HepG2 (cell line): ENCODE data around the gene TDRD1. TPM values are rescaled to one million over a fixed set of nuclear protein-coding genes. Genes with fewer than 3 reads are reported as not detected.

Experiments
- ATAC-seq: fragments of 200-7000 bp; cut with Tn5 transposase; 3 replicates; pipeline ENCODE4 v1.9.1; 2020; ENCODE audit warnings: mild to moderate bottlenecking, moderate library complexity
- BruUV-seq: library from RNA; stranded (reverse); fragments of 400-500 nt; replicated peaks from 2 replicates; lab custom pipeline; 2021; lab: Mats Ljungman, UMichigan
- CTCF ChIA-PET: fragments of 300-600 bp; formaldehyde crosslinking; extraction: SDS; loops from one replicate; lab custom pipeline; 2021; ENCODE audit warnings: low total read pairs, inconsistent platforms, low intra/inter-chr PET ratio; lab: Yijun Ruan, JAX
- POLR2A ChIA-PET: fragments of 350-600 bp; sonication (Branson Sonifier 250); formaldehyde crosslinking; loops from one replicate; lab custom pipeline; 2020; ENCODE audit warnings: antibody characterized with exemption, inconsistent platforms; lab: Yijun Ruan, JAX
- DNase-seq: peaks from one replicate; pipeline ENCODE4 v3.0.0-alpha.2; 2015; ENCODE audit warnings: low spot score
- FAIRE-seq: peaks from 3 replicates; lab custom pipeline; 2011; peaks lifted over from hg19 to GRCh38; lab: Jason Lieb, UNC
- H2AFZ ChIP-seq: one replicate; pipeline ENCODE4 v1.6.1; 2011; ENCODE audit warnings: low read length, inconsistent platforms
- H3K27ac ChIP-seq: fragments of 300-600 bp; 3 replicates; pipeline ENCODE4 v1.8.0; 2011; ENCODE audit warnings: mixed run types, mild to moderate bottlenecking, mixed read lengths, low read length, inconsistent platforms; ENCODE audit not compliant: insufficient read depth; ENCODE audit errors: extremely low read length
- H3K27me3 ChIP-seq, 2 experiments: fragments of 200-600 bp in 1 of 2; 2 replicates in 1 of 2; 3 replicates in 1 of 2; pipeline versions ENCODE4 v1.6.0 to v1.8.0; 2011; ENCODE audit warnings: low read length in 2 of 2, mild to moderate bottlenecking in 2 of 2, moderate library complexity in 2 of 2, inconsistent platforms in 1 of 2; ENCODE audit not compliant: insufficient read depth in 2 of 2, control insufficient read depth in 1 of 2
- H3K36me3 ChIP-seq, 2 experiments: fragments of 200-600 bp in 1 of 2; replicated peaks in 1 of 2; 2 replicates in 1 of 2; 3 replicates in 1 of 2; pipeline versions ENCODE4 v1.5.1 to v1.8.0; 2011; ENCODE audit warnings: low read length in 2 of 2, inconsistent platforms in 1 of 2; ENCODE audit not compliant: insufficient read depth in 2 of 2, control insufficient read depth in 1 of 2
- H3K4me1 ChIP-seq: 2 replicates; pipeline ENCODE4 v1.5.1; 2012; ENCODE audit warnings: low read length, inconsistent platforms; ENCODE audit not compliant: insufficient read depth
- H3K4me2 ChIP-seq: 2 replicates; pipeline ENCODE4 v1.6.0; 2011; ENCODE audit warnings: low read depth, low read length, inconsistent platforms
- H3K4me3 ChIP-seq, 3 experiments: fragments of 200-600 bp in 1 of 3; sonication (generic), shearing (Covaris generic) in 1 of 3; replicated peaks in 1 of 3; 2 replicates each; pipeline ENCODE4 v1.5.1; 2011 to 2016; ENCODE audit warnings: low read length in 3 of 3, inconsistent platforms in 2 of 3, low read depth in 2 of 3, mild to moderate bottlenecking in 2 of 3, control low read depth in 1 of 3, mixed read lengths in 1 of 3; ENCODE audit not compliant: insufficient read depth in 1 of 3
- H3K79me2 ChIP-seq: one replicate; pipeline ENCODE4 v1.6.1; 2011; ENCODE audit warnings: low read length, inconsistent platforms; ENCODE audit not compliant: insufficient read depth
- H3K9ac ChIP-seq: 2 replicates; pipeline ENCODE4 v1.6.0; 2011; ENCODE audit warnings: mild to moderate bottlenecking, low read depth, low read length, inconsistent platforms; ENCODE audit not compliant: insufficient read depth
- H3K9me3 ChIP-seq: 2 replicates; pipeline ENCODE4 v1.5.1; 2012; ENCODE audit warnings: mild to moderate bottlenecking, low read length
- H4K20me1 ChIP-seq: 2 replicates; pipeline ENCODE4 v1.6.0; 2011; ENCODE audit warnings: inconsistent platforms, mild to moderate bottlenecking, low read length, moderate library complexity; ENCODE audit not compliant: insufficient read depth
- ARNT2 ChIP-seq: sonication (generic); formaldehyde crosslinking; IDR thresholded peaks from 2 replicates; pipeline ENCODE4 v1.8.0; 2022; ENCODE audit warnings: mild to moderate bottlenecking, low read depth, missing genetic modification reagents, moderate library complexity
- ATF4 ChIP-seq, 2 experiments: fragments of 450-650 bp in 1 of 2; sonication (generic) in 1 of 2; formaldehyde crosslinking; IDR thresholded peaks; 2 replicates each; pipeline versions ENCODE4 v1.5.0 to v1.8.0; 2020 to 2022; ENCODE audit warnings: mild to moderate bottlenecking in 1 of 2, missing genetic modification reagents in 1 of 2
- EZH2 ChIP-seq: conservative IDR thresholded peaks from 2 replicates; pipeline ENCODE4 v1.6.1; 2012; ENCODE audit warnings: mild to moderate bottlenecking, low read depth, low read length, moderate library complexity
- FOXK1 ChIP-seq: sonication (generic); formaldehyde crosslinking; IDR thresholded peaks from 2 replicates; pipeline ENCODE4 v1.4.0; 2020; ENCODE audit warnings: low read depth, missing genetic modification reagents, borderline replicate concordance
- GPN1 ChIP-seq: sonication (generic); formaldehyde crosslinking; IDR thresholded peaks from 2 replicates; pipeline ENCODE4 v1.5.1; 2020; ENCODE audit warnings: missing genetic modification reagents, borderline replicate concordance
- HIVEP1 ChIP-seq: sonication (generic); formaldehyde crosslinking; IDR thresholded peaks from 2 replicates; pipeline ENCODE4 v1.4.0; 2020; ENCODE audit warnings: mild to moderate bottlenecking, missing genetic modification reagents
- IRF9 ChIP-seq: sonication (generic); formaldehyde crosslinking; IDR thresholded peaks from 2 replicates; pipeline ENCODE4 v1.8.0; 2022; ENCODE audit warnings: missing genetic modification reagents, mild to moderate bottlenecking, borderline replicate concordance
- MAZ ChIP-seq, 2 experiments: sonication (generic) in 1 of 2; formaldehyde crosslinking in 1 of 2; IDR thresholded peaks; 2 replicates each; pipeline versions ENCODE4 v1.5.0 to v1.6.1; 2012 to 2020; ENCODE audit warnings: low read depth in 2 of 2, mild to moderate bottlenecking in 2 of 2, borderline replicate concordance in 1 of 2, improper control_type of control experiment in 1 of 2, low read length in 1 of 2, missing genetic modification reagents in 1 of 2, moderate library complexity in 1 of 2
- MLX ChIP-seq: IDR thresholded peaks from 2 replicates; pipeline ENCODE4 v1.6.1; 2016
- NPAS2 ChIP-seq: sonication (generic); formaldehyde crosslinking; IDR thresholded peaks from 2 replicates; pipeline ENCODE4 v1.8.0; 2022; ENCODE audit warnings: mild to moderate bottlenecking, missing genetic modification reagents, borderline replicate concordance
- SRF ChIP-seq: IDR thresholded peaks from 2 replicates; pipeline ENCODE4 v1.6.1; 2011; ENCODE audit warnings: mild to moderate bottlenecking, low read depth, low read length, moderate library complexity
- ZBTB3 ChIP-seq: sonication (generic); formaldehyde crosslinking; IDR thresholded peaks from 2 replicates; pipeline ENCODE4 v1.4.0; 2020; ENCODE audit warnings: low read depth, mild to moderate bottlenecking, moderate library complexity, missing genetic modification reagents, borderline replicate concordance
- ZC3H13 ChIP-seq: sonication (generic); formaldehyde crosslinking; IDR thresholded peaks from 2 replicates; pipeline ENCODE4 v1.8.1; 2023; ENCODE audit warnings: mild to moderate bottlenecking, missing genetic modification reagents, moderate library complexity
- ZFAT ChIP-seq: sonication (generic); formaldehyde crosslinking; conservative IDR thresholded peaks from 2 replicates; pipeline ENCODE4 v1.8.1; 2023; ENCODE audit warnings: missing genetic modification reagents, inconsistent platforms
- ZFP36 ChIP-seq: fragments of 150-350 bp; IDR thresholded peaks from 2 replicates; pipeline ENCODE4 v1.6.1; 2018; ENCODE audit warnings: borderline replicate concordance, low read length, low read depth; ENCODE audit not compliant: partially characterized antibody
- ZNF768 ChIP-seq: sonication (generic); formaldehyde crosslinking; IDR thresholded peaks from 2 replicates; pipeline ENCODE4 v1.4.0; 2020; ENCODE audit warnings: missing genetic modification reagents
- WGBS: methylation state at CpG from one replicate; pipeline ENCODE4 v1.1.6; 2017; ENCODE audit warnings: low lambda C conversion rate; 5-methylcytosine and 5-hydroxymethylcytosine counted together
- in situ Hi-C: cut with HindIII; loops from 2 replicates; pipeline ENCODE4 v1.10.0; 2017; ENCODE audit warnings: low pct_unique_long_range_greater_than_20kb; ENCODE audit not compliant: extremely low pct_ligation_motif_present
- intact Hi-C: fragments of 100-400 bp; cut with micrococcal nuclease; formaldehyde crosslinking; loops from one replicate; pipeline ENCODE4 v1.10.0; 2022; ENCODE audit not compliant: unreplicated experiment
- polyA plus RNA-seq, 8 experiments: library from polyadenylated mRNA; depleted of rRNA in 3 of 8; stranded (reverse) in 7 of 8; unstranded in 1 of 8; fragments of >200 nt; fragmentation: Illumina TruSeq in 4 of 8; extraction: Trizol in 4 of 8; gene quantifications; 2 replicates each; pipeline versions ENCODE4 v1.2.1 to v1.2.3, GENCODE V29; 2011 to 2016; ENCODE audit warnings: low read depth in 4 of 8, missing spikeins in 1 of 8, mixed read lengths in 1 of 8; ENCODE audit not compliant: insufficient read depth in 1 of 8
- total RNA-seq, 5 experiments: library from RNA; depleted of rRNA; stranded (reverse); fragments of >200 nt; fragmentation: Illumina TruSeq; extraction: Trizol; gene quantifications; 2 replicates each; pipeline ENCODE4 v1.2.3, GENCODE V29; 2016; ENCODE audit warnings: low read depth in 1 of 5

The TDRD1 gene
- total and polyA plus RNA-seq, 2 of the 13 experiments (the other 11 are each of a cell fraction or from before 2014, with no cell fraction given), result not detected

- H3K4me1 ChIP-seq, result no peaks in the 10 kb centered on the region
- H2AFZ ChIP-seq, result no peak overlapping the region
- H3K27me3 ChIP-seq, result peaks cover 0 to 5% of the 10 kb centered on the region in 2 experiments; a peak in 1 of 5 replicates
- H3K4me2 ChIP-seq, result no peak overlapping the region
- no peaks in the 10 kb centered on the region for H3K9me3 ChIP-seq
- no peaks in the 10 kb centered on the region for H3K79me2 ChIP-seq
- ChIA-PET CTCF (no interaction called here), POLR2A (no interaction called here)
- intact Hi-C loops, result no loop called here
- no peaks in the 10 kb centered on the region for H4K20me1 ChIP-seq
- no peaks in the 10 kb centered on the region for H3K36me3 ChIP-seq
- no peak for TF ChIP-seq ZFAT (CRISPR knock-in tag)
- TF ChIP-seq ARNT2 (CRISPR knock-in tag), result no peak
- no peak for TF ChIP-seq FOXK1 (CRISPR knock-in tag)
- TF ChIP-seq IRF9, result no peak
- no peak for TF ChIP-seq ZC3H13 (CRISPR knock-in tag)
- no peak for TF ChIP-seq SRF
- TF ChIP-seq, all 625 proteins: peak for 0
- H3K27ac ChIP-seq, result no peak overlapping the region
- BruUV-seq, result no TSS peak
- FAIRE-seq (no peak), DNase-seq (no peak), ATAC-seq (no peak)
- in situ Hi-C loops, result no loop called here
- 6% methylated on average over 5 of the region's 5 CpGs for WGBS
- no peak overlapping the region for H3K4me3 ChIP-seq
- no peak overlapping the region for H3K9ac ChIP-seq
These were observed 2.8 kb downstream of the TDRD1 start for GRCh38 chr10:114181971-114182370.

GRCh38 chr10:114183563-114183962 is 4.4 kb downstream of the TDRD1 start:
- Histone ChIP-seq H3K27ac (no peak overlapping the region), H3K27me3 (peaks cover 0 to 9% of the 10 kb centered on the region in 2 experiments; a peak in 1 of 5 replicates), H3K9me3 (no peaks in the 10 kb centered on the region), H2AFZ (no peak overlapping the region), H4K20me1 (no peaks in the 10 kb centered on the region), H3K9ac (no peak overlapping the region), H3K4me1 (no peaks in the 10 kb centered on the region), H3K36me3 (no peaks in the 10 kb centered on the region), H3K79me2 (no peaks in the 10 kb centered on the region), H3K4me2 (no peak overlapping the region), H3K4me3 (no peak overlapping the region)
- WGBS, result 22% methylated on average over 9 of the region's 9 CpGs
- no peak for FAIRE-seq
- POLR2A ChIA-PET, result no interaction called here
- BruUV-seq, result no TSS peak
- DNase-seq, result no peak
- in situ Hi-C loops (no loop called here), intact Hi-C loops (no loop called here)
- no peak for ATAC-seq
- CTCF ChIA-PET, result no interaction called here
- no peak for TF ChIP-seq ATF4 (CRISPR knock-in tag; IDR thresholded peaks at IDR 0.05)
- no peak for TF ChIP-seq HIVEP1 (CRISPR knock-in tag)
- TF ChIP-seq GPN1, result no peak
- TF ChIP-seq MLX, result no peak
- no peak for TF ChIP-seq ZNF768
- no peak for TF ChIP-seq EZH2
- TF ChIP-seq ZFP36, result no peak
- TF ChIP-seq MAZ (IDR thresholded peaks at IDR 0.05; ENCODE audit: borderline replicate concordance, low read depth, low read length), result no peak
- TF ChIP-seq MAZ (CRISPR knock-in tag; IDR thresholded peaks at IDR 0.05; ENCODE audit: low read depth), result no peak
- no peak for TF ChIP-seq ZBTB3 (CRISPR knock-in tag)
- TF ChIP-seq NPAS2 (CRISPR knock-in tag), result no peak
